Left ventricle myocardium inferior (tissue), 1 donor: Measurements from ENCODE around the gene PLEKHA8. TPM values are rescaled to one million over a fixed set of nuclear protein-coding genes. Genes with fewer than 3 reads are reported as not detected.
A peak's percentile ranks its signal among the peaks of the same experiment; 100 is the strongest.

Experiments
- DNase-seq: peaks from one replicate; pipeline ENCODE4 v3.0.0-alpha.2; 2020
- H3K27ac ChIP-seq: fragments of 200-600 bp; replicated peaks from 2 replicates; pipeline ENCODE4 v1.8.0; 2021
- H3K27me3 ChIP-seq: fragments of 200-600 bp; 2 replicates; pipeline ENCODE4 v1.8.0; 2021; ENCODE audit warnings: low read depth
- H3K36me3 ChIP-seq: fragments of 200-600 bp; 2 replicates; pipeline ENCODE4 v1.8.0; 2021
- H3K4me1 ChIP-seq: fragments of 200-600 bp; 2 replicates; pipeline ENCODE4 v1.8.0; 2021
- H3K4me3 ChIP-seq: fragments of 200-600 bp; 2 replicates; pipeline ENCODE4 v1.8.0; 2021; ENCODE audit warnings: mild to moderate bottlenecking, moderate library complexity
- H3K9me3 ChIP-seq: fragments of 200-600 bp; replicated peaks from 2 replicates; pipeline ENCODE4 v1.8.0; 2021
- intact Hi-C: fragments of 100-400 bp; cut with micrococcal nuclease; formaldehyde crosslinking; loops from one replicate; pipeline ENCODE4 v1.11.0; 2022
- total RNA-seq: library from RNA; stranded (reverse); fragmentation: NEBNext Ultra II Directional; extraction: Animal tissue kit (Norgen Biotek cat#: 25700); gene quantifications from one replicate; pipeline ENCODE4 v1.2.1, GENCODE V29; 2021
- TF ChIP-seq, protein P1 (sequence below): fragments of 200-600 bp; IDR thresholded peaks from 2 replicates; pipeline ENCODE4 v1.8.0; 2021; ENCODE audit warnings: antibody characterized with exemption, mild to moderate bottlenecking, borderline replicate concordance
- donor health status: DM: no; HTN: yes; CAD: no; lungs with severe emphysema.

PLEKHA8 gene
- total RNA-seq, 1 donor from 2014 or later: 3.3 TPM

DNA sequence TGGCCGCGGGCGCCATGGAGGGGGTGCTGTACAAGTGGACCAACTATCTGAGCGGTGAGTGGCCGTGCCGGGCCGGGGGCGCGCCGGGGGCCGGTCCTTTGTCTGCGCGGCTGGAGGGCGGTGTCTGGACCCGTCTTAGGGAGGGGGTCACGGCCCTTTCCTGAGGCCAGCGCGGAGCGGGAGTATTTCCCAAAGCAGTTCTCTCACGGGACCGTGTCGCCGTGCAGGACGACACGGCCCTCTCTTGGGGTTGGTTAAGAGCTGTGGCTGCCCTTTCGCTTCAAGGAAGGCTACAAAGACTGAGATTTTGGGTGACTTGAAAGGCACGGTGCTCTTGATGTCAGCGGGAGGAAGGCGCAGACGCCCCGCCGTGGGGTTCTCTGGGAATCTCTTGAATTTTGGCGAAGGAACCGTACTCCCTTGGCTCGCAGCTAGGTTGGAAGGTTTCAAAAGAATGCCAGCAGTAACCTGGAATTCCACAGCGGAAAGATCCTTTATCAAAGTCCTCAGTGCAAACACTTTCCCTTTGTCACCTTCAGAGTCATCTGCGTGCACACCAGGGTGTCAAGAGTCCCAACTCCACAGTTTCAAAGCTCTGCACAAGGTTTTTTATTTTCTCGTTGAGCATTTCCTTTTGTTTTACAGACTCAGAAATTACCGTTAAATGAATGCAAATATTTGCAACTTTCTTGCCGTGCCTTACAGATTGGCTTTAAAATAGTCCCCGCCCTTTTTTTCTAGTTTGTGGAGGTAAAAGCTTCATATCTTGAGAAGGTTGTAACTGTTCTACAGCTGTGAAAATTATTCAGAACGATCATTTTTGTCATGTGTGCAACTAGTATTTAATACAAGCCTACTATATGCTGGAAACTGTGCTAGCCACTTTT, 780 bp downstream of the PLEKHA8 start:
- peak overlapping the region; percentile 94 for H3K27ac ChIP-seq
- H3K4me3 ChIP-seq: peak overlapping the region; percentile 95
- H3K4me1 ChIP-seq: peaks cover 74% of the 10 kb centered on the region
- peak; percentile 56 for DNase-seq
- H3K27me3 ChIP-seq: no peaks in the 10 kb centered on the region
- intact Hi-C loops: no loop called here
- H3K36me3 ChIP-seq: no peaks in the 10 kb centered on the region
- TF ChIP-seq, protein P1, sequence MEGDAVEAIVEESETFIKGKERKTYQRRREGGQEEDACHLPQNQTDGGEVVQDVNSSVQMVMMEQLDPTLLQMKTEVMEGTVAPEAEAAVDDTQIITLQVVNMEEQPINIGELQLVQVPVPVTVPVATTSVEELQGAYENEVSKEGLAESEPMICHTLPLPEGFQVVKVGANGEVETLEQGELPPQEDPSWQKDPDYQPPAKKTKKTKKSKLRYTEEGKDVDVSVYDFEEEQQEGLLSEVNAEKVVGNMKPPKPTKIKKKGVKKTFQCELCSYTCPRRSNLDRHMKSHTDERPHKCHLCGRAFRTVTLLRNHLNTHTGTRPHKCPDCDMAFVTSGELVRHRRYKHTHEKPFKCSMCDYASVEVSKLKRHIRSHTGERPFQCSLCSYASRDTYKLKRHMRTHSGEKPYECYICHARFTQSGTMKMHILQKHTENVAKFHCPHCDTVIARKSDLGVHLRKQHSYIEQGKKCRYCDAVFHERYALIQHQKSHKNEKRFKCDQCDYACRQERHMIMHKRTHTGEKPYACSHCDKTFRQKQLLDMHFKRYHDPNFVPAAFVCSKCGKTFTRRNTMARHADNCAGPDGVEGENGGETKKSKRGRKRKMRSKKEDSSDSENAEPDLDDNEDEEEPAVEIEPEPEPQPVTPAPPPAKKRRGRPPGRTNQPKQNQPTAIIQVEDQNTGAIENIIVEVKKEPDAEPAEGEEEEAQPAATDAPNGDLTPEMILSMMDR: peak; percentile 20
- no peaks in the 10 kb centered on the region for H3K9me3 ChIP-seq

- intact Hi-C loops: no loop called here
- Histone ChIP-seq H3K4me1 (peaks cover 70% of the 10 kb centered on the region), H3K27ac (peak overlapping the region; percentile 94), H3K9me3 (no peaks in the 10 kb centered on the region), H3K27me3 (no peaks in the 10 kb centered on the region), H3K4me3 (peak overlapping the region; percentile 95), H3K36me3 (no peaks in the 10 kb centered on the region)
- no peak for DNase-seq
- TF ChIP-seq, protein P1: no peak
Measured at GRCh38 chr7:30029696-30030095, 1.5 kb downstream of the PLEKHA8 start.

DNA sequence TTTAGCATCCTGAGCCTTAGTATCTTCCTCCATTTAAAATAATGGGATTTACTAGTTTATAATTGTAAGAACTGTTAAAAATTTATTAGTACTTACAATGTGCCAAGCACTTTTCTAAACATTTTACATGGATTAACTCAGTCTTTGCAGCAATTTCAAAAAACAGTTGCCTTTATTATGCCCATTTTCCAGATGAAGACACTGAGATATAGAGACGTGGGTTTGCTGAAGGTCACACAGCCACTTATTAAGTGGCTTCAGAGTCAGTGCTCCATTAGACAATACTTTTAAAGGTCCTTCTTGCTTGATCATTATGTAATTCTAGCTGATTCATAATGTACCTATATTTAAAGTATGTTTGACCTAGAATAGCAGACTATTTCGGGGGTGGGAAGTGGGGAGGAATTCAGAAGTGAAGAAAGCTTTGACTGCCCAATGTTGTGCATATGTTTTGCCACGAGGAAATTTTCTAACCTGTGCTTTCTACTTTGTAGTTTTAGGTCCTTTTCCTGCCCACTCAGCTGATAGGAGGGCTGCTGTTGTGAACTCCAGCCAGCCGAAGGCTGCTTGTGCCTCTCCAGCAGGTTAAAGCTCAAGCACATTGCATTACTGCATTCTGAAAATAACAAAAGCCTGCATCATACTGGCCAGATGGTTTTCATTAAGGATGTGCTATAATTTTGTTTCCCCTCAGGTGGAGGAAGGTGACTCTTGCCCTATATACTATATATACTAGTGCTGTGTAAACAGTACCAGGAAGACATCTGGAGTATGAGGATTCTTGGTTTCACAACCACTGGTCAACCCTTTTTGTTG, 4.3 kb downstream of the PLEKHA8 start:
- TF ChIP-seq, protein P1: no peak
- no peaks in the 10 kb centered on the region for H3K27me3 ChIP-seq
- peak overlapping the region; percentile 50 for H3K27ac ChIP-seq
- H3K9me3 ChIP-seq: no peaks in the 10 kb centered on the region
- no peak overlapping the region for H3K4me3 ChIP-seq
- DNase-seq: no peak
- H3K36me3 ChIP-seq: no peaks in the 10 kb centered on the region
- intact Hi-C loops: no loop called here
- peaks cover 46% of the 10 kb centered on the region for H3K4me1 ChIP-seq

DNA sequence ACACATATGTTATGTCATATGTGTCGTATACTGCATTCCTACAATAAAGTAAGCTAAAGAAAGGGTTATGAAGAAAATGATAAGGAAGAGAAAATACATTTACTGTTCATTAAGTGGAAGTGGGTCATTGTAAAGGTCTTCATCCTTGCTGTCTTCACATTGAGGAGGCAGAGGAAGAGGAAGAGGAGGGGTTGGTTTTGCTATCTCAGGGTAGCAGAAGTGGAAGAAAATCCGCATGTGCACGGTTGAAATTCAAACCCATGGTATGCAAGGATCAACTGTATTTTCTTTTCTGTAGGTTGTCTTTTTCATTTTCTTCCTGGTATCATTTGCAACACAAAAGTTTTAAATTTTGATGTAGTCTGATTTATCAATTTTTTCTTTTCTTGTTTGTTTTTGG, 6.3 kb downstream of the PLEKHA8 start:
- Histone ChIP-seq H3K36me3 (no peaks in the 10 kb centered on the region), H3K27ac (no peak overlapping the region), H3K27me3 (no peaks in the 10 kb centered on the region), H3K4me3 (no peak overlapping the region), H3K9me3 (no peaks in the 10 kb centered on the region), H3K4me1 (peaks cover 27% of the 10 kb centered on the region)
- intact Hi-C loops: no loop called here
- no peak for DNase-seq
- TF ChIP-seq, protein P1: no peak

- intact Hi-C loops: no loop called here
- TF ChIP-seq, protein P1: no peak
- Histone ChIP-seq H3K4me1 (peaks cover 27% of the 10 kb centered on the region), H3K27me3 (no peaks in the 10 kb centered on the region), H3K4me3 (no peak overlapping the region), H3K9me3 (no peaks in the 10 kb centered on the region), H3K27ac (no peak overlapping the region), H3K36me3 (no peaks in the 10 kb centered on the region)
- DNase-seq: no peak
Measured at GRCh38 chr7:30036220-30036619, 8.0 kb downstream of the PLEKHA8 start.
